ENCODE measurements around the gene CHM. TPM values are rescaled to one million over a fixed set of nuclear protein-coding genes. Genes with fewer than 3 reads are reported as not detected.
"Not testable (repeated sequence)": the region's sequence is repeated elsewhere in the genome, so short reads cannot be mapped to it uniquely, and the experiment has no call there.

Gene CHM
- total RNA-seq, 4 donors from 2014 or later = 12.5 to 25.2 (median 18.8) TPM

DNA sequence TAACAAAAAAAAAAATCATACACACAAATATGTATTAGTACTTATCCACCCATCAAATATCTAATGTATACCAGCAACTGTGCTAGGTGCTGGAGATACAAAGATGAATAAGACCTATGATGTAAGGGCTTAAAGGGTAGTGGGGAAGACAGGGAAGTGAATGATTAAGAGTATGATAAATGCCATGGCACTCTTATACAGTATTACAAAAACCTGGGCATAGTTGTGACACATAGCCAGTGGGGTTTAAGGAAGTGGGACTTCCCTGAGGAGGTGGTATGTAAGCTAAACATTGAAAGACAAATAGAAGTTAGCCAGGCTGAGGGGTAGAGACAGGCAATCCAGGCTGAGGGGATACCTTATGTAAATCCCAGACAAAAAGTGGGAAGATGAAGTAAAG lies 23.5 kb downstream of the CHM start:
- TF ChIP-seq EP300 (IDR thresholded peaks at IDR 0.05) (no peak), POLR2A (IDR thresholded peaks at IDR 0.05) (no peak), POLR2AphosphoS5 (IDR thresholded peaks at IDR 0.05) (no peak)
- TF ChIP-seq, protein P1, sequence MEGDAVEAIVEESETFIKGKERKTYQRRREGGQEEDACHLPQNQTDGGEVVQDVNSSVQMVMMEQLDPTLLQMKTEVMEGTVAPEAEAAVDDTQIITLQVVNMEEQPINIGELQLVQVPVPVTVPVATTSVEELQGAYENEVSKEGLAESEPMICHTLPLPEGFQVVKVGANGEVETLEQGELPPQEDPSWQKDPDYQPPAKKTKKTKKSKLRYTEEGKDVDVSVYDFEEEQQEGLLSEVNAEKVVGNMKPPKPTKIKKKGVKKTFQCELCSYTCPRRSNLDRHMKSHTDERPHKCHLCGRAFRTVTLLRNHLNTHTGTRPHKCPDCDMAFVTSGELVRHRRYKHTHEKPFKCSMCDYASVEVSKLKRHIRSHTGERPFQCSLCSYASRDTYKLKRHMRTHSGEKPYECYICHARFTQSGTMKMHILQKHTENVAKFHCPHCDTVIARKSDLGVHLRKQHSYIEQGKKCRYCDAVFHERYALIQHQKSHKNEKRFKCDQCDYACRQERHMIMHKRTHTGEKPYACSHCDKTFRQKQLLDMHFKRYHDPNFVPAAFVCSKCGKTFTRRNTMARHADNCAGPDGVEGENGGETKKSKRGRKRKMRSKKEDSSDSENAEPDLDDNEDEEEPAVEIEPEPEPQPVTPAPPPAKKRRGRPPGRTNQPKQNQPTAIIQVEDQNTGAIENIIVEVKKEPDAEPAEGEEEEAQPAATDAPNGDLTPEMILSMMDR (IDR thresholded peaks at IDR 0.05) = no peak
- Histone ChIP-seq H3K9me3 (no peaks in the 10 kb centered on the region), H3K27ac (no peak overlapping the region), H3K27me3 (no peaks in the 10 kb centered on the region), H3K36me3 (no peaks in the 10 kb centered on the region), H3K4me1 (peaks cover 0 to 8% (median 0%) of the 10 kb centered on the region in 3 donors), H3K4me3 (no peak overlapping the region)
- no peak for ATAC-seq

DNA sequence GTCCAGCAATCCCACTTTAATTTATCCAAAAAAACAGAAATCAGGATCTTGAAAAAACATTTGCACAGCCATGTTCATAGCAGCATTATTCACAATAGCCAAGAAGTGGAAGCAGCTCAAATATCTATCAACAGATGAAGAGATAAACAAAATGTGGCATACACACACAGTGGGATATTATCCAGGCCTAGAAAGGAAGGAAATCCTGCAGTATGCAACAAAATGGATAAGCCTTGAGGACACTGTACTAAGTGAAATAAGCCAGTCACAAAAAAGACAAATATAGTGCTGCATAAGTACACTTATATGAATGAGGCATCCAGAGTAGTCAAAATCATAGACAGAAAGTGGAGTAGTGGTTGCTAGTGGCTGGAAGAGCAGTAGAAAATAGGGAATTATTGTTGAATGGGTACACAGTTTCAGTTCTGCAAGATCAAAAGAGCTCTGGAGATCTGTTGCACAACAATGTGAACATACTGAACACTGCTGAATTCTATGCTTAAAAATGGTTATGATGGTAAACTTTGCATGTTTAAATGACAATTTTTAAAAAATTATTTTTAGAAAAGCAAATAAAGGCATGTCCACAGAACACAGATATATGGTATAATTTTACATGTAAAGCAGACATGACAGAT lies 25.6 kb downstream of the CHM start:
- no peak for ATAC-seq
- TF ChIP-seq POLR2AphosphoS5 (IDR thresholded peaks at IDR 0.05) = no peak
- TF ChIP-seq EP300 (IDR thresholded peaks at IDR 0.05) = no peak
- TF ChIP-seq, protein P1 (IDR thresholded peaks at IDR 0.05) = no peak
- TF ChIP-seq POLR2A (IDR thresholded peaks at IDR 0.05) = no peak

DNA sequence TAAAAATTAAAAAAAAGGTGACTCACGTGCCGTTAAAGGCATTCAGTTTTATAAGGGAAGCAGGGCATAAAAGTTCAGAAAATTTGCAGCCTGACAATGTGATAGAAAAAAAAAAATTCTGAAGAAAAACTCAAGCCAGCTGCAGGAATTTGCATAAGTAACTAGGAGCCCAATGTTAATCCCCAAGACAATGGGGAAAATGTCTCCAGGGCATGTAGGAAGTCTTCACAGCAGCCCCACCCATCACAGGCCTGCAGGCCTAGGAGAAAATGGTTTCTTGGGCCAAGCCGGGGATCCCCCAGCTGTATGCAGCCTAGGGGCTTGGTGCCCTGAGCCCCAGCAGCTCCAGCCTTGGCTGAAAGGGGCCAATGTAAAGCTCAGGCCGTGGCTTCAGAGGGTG lies 31.2 kb downstream of the CHM start:
- no peak overlapping the region for H3K27ac ChIP-seq
- no peak for ATAC-seq
- no peaks in the 10 kb centered on the region for H3K4me1 ChIP-seq
- no peak overlapping the region for H3K4me3 ChIP-seq
- H3K36me3 ChIP-seq = no peaks in the 10 kb centered on the region
- TF ChIP-seq POLR2AphosphoS5 (IDR thresholded peaks at IDR 0.05) (no peak), EP300 (IDR thresholded peaks at IDR 0.05) (no peak), POLR2A (IDR thresholded peaks at IDR 0.05) (no peak)
- TF ChIP-seq, protein P1 (IDR thresholded peaks at IDR 0.05) = no peak
- no peaks in the 10 kb centered on the region for H3K27me3 ChIP-seq
- no peaks in the 10 kb centered on the region for H3K9me3 ChIP-seq
- no CpG with 5 or more reads among the region's 4 CpGs for WGBS, 2 donors (ENCODE audit: low coverage in 1 of 2)

More for the DNA sequence above, 25.6 kb downstream of the CHM start:
- Histone ChIP-seq H3K27me3 (no peaks in the 10 kb centered on the region), H3K27ac (no peak overlapping the region), H3K36me3 (no peaks in the 10 kb centered on the region), H3K4me3 (no peak overlapping the region), H3K4me1 (peaks cover 0 to 8% (median 0%) of the 10 kb centered on the region in 3 donors), H3K9me3 (no peaks in the 10 kb centered on the region)

DNA sequence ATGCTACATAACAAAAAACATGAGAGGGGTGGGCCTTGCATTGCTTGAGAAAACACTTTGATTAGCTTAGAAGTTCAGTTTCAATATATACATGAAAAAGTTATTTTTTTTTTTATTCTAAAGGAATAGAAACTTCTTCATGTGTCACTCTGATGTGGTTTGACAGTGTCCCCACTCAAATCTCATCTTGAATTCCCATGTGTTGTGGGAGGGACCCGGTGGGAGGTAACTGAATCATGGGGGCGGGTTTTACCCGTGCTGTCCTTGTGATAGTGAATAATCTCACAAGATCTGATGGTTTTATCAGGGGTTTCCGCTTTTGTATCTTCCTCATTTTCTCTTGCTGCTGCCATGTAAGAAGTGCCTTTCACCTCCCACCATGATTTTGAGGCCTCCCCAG lies 32.4 kb downstream of the CHM start:
- not testable (repeated sequence) for H3K4me3 ChIP-seq, H3K4me1 ChIP-seq, ATAC-seq, H3K27me3 ChIP-seq, H3K27ac ChIP-seq, H3K36me3 ChIP-seq, H3K9me3 ChIP-seq
- 100% methylated on average over 1 of the region's 4 CpGs; no CpG with 5 or more reads in 1 of the 2 donors for WGBS, 2 donors (ENCODE audit: low coverage in 1 of 2)

DNA sequence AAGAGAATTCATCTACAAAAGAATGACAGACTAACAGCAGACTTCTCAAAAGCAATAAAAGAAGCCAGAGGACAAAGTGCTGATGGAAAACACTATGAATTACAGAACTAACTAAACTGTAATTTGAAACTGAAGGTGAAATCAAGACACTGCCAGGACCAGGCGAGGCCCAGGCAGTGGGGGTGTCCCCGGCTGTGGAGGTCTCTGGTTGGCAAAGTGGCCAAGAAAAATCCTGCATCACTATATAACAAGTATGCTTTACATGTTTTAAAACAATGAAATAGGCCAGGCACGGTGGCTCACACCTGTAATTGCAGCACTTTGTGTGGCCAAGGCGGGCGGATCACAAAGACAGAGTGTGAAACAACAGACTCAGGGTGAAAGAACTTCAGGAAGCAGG lies 32.9 kb downstream of the CHM start:
- no peak for ATAC-seq
- TF ChIP-seq EP300 (IDR thresholded peaks at IDR 0.05) (no peak), POLR2AphosphoS5 (IDR thresholded peaks at IDR 0.05) (no peak), POLR2A (IDR thresholded peaks at IDR 0.05) (no peak)
- TF ChIP-seq, protein P1 (IDR thresholded peaks at IDR 0.05) = no peak
- H3K4me3 ChIP-seq = no peak overlapping the region

More for the DNA sequence above, 32.9 kb downstream of the CHM start:
- Histone ChIP-seq H3K9me3 (no peaks in the 10 kb centered on the region), H3K27ac (no peak overlapping the region), H3K4me1 (no peaks in the 10 kb centered on the region), H3K27me3 (no peaks in the 10 kb centered on the region), H3K36me3 (no peaks in the 10 kb centered on the region)
- WGBS, 2 donors (ENCODE audit: low coverage in 1 of 2) = 70 to 76% methylated on average over 3 to 4 of the region's 5 CpGs
